HG03469 (cell line): Measurements from ENCODE around the gene SESN3.
"Not testable (repeated sequence)": the region's sequence is repeated elsewhere in the genome, so short reads cannot be mapped to it uniquely, and the experiment has no call there.

Experiments used
- ATAC-seq: cut with Tn5 transposase; IDR thresholded peaks from one replicate; pipeline ENCODE4 v1.9.1; 2021; ENCODE audit warnings: mild to moderate bottlenecking, moderate library complexity, moderate number of reproducible peaks; ENCODE audit not compliant: unreplicated experiment

Gene SESN3

DNA sequence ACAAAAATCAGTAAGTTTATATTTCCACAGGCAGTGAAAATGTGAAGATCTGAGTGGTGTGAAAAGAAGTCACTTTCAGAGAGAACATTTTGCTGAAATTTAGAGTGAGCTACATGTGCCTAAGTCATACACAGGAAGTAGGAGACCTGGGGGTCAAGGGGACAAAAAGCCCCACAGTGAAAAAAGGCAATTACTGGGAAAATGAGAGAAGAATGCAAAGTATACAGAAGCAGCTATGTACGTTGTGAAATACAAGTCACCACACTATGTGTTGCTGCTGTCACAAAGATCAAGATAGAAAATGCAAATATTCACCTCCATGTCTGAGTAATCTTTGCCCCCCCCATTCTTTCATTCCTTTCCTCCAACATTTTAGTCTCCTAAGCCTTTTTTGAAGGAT, 21.6 kb upstream of the SESN3 start:
- no peak for ATAC-seq

DNA sequence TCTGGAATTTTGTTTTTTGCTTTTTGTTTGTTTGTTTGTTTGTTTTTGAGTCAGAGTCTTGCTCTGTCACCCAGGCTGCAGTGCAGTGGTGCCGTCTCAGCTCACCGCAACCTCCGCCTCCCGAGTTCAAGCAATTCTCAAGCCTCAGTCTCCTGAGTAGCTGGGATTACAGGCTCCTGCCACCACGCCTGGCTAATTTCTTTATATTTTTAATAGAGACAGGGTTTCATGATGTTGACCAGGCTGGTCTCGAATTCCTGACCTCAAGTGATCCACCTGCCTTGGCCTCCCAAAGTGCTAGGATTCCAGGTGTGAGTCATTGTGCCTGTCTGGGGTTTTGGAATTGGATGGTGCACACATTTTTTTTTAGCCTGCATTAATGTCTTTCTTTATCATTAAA, 20.9 kb upstream of the SESN3 start:
- not testable (repeated sequence) for ATAC-seq

GRCh38 chr11:95248666-95249467, 17.9 kb upstream of the SESN3 start:
- peak; percentile 90 for ATAC-seq

GRCh38 chr11:95247883-95248282, 16.9 kb upstream of the SESN3 start:
- no peak for ATAC-seq

- ATAC-seq, result no peak
Measured at GRCh38 chr11:95247127-95247684, 16.2 kb upstream of the SESN3 start.

- ATAC-seq, result no peak
Measured at GRCh38 chr11:95245581-95245980, 14.6 kb upstream of the SESN3 start.

DNA sequence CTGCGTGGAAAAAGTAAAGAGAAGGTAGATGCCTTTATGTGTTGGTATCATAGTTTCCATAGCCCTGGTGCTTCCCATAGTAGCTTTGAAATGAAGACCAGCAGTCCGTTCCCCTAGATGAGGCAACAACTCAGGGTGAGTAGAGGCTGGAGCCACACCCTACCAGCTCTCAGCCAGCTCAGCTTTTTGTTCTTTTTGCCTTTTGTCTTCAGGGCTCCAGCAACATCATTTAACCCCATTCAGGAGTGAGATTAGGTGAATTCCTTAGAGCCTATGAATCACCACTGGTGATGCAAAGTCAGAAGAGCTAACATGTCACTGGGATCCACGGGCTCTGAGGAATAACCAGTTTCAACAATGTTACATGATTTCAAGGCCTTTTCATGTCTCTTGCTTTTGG, 14.0 kb upstream of the SESN3 start:
- no peak for ATAC-seq

- ATAC-seq, result no peak
Measured at GRCh38 chr11:95243673-95244072, 12.7 kb upstream of the SESN3 start.

- no peak for ATAC-seq
Measured at GRCh38 chr11:95242845-95243605, 12.0 kb upstream of the SESN3 start.

GRCh38 chr11:95242091-95242844, 11.3 kb upstream of the SESN3 start:
- peak; percentile 36 for ATAC-seq

GRCh38 chr11:95241681-95242081, 10.7 kb upstream of the SESN3 start:
- peak; percentile 59 for ATAC-seq

- ATAC-seq, result no peak
Measured at GRCh38 chr11:95239871-95240649, 9.1 kb upstream of the SESN3 start.

GRCh38 chr11:95232666-95233065, 1.7 kb upstream of the SESN3 start:
- ATAC-seq, result no peak

DNA sequence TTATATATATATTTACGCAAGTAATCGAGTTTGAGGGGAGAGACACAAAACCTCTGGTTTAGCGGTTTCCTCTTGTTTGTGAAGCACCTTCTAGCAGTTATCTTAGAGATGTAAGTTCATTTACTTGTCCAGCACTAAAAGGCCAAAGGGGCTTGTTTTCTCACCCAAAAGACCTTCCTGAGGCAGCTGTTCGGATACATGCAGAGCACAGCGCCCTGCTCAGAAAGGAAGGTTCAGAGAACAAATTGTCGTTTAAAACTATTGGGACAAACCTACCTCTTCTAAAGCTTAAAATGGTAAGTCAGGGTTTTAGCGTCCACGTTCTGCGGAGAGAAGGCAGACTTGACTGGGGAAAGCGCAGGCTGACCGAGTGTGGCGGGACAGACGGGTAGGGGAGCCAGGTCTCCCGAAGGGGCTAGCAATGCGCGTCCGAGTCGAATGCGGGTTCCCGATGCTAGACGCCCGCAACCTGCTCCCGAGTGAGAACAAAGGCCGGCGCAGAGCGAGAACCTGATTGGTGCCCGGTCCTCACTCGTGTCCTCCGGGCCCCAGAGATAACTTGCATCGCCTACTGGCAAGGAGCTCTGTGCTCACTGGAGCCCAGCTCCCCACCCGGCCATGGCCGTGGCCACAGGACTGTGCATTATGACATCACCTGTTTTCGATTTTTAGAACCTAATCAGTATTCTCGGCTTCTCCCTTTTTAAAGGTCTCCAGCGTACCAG, 1.0 kb upstream of the SESN3 start:
- ATAC-seq, result no peak

DNA sequence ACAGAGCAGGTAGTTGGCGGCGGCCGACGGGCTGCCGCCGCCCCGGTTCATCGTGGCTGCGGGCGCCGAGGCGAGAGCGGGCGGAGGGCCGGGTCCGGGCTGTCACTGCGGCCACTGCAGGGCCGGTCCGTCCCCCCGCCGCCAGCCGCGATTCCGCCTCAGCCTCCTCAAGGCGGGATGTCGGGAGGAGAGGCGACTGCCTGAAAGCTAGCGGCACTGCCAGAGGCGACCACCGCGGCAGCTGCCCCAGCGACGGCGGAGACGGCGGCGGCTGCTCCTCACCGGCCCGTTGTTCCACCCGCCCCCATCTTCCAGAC, 234 bp downstream of the SESN3 start:
- peak; percentile 0 for ATAC-seq

DNA sequence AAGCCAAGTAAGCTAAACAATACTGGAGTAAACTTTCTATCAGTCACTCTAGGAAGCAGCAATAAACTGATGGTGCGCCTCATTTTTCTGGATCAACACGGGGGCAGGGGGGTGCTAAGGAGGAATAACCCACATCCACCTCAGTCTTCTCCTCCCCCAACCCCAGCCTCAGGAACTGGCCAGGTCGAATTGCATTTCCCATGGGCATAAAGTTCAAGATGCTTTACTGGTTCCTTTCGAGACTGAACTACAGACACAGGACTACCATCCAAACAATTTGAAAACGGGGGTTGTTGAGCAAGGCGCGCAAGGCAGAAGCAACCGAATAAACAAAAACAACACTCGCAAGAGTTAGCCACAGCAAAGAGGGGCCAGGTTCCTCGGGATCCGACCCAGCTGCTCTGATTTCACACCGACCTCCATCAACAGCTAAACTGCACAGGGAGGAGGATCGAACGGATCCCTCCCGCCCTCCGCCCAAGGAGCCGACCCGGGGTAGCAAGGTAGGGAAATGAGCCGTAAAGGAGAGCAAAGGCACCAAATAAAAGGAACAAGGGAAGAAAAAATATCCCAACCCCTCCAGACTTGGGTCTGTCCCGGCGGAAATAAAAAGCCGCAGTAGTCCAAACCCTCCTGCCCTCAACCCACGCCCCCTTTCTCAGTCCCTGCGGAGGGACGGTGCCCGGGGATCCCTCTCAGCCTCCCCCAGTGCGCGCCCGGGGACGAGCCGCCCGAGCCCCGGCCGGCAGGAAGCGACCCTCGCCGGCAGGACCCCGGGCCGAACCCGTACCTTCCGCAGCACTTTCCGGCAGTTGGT, 801 bp downstream of the SESN3 start:
- ATAC-seq, result no peak

GRCh38 chr11:95229199-95229992, 1.6 kb downstream of the SESN3 start:
- no peak for ATAC-seq

- no peak for ATAC-seq
Measured at GRCh38 chr11:95228081-95228749, 2.8 kb downstream of the SESN3 start.
